ENCODE measurements around the gene MKRN2. TPM values are rescaled to one million over a fixed set of nuclear protein-coding genes. Genes with fewer than 3 reads are reported as not detected.

The MKRN2 gene
- total RNA-seq, 4 donors from 2014 or later: 14.8 to 29.9 (median 25.1) TPM

DNA sequence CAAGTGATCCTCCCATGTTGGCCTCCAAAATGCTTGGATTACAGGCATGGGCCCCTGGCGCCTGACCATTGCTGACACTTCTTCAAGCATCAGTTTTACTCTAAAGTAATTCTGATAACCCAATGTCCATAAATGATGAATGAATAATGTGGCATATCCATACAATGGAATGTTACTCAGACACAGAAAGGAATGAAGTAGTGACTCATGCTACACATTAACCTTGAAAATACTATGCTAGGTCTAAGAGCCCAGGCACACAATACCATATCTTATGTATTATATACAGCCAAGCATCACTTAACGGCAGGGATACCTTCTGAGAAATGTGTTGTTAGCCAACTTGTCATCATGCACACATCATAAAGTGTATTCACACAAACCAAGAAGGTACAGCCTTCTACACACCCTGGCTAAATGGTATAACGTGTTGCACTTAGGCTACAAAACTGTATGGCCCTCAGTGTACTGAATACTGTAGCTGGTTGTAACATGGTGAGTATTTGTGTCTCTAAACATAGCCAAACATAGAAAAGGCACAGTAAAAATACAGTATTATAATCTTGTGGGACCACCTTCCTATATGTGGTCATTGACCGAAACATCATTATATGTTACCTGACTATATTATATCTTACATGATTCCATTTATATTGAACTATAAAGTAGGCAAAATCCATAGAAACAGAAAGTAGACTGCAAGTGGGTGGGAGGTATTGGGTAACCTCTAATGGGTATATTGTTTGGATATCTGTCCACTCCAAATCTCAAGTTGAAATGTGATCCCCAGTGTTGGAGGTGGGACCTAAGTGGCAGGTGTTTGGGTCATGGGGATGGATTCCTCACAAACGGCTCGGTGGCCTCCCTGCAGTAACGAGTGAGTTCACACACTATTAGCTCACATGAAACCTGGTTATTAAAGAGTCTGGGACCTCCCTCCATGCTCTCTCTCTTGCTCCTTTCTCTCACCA, 31.4 kb downstream of the MKRN2 start:
- ATAC-seq: no peak
- Histone ChIP-seq H3K9me3 (no peaks in the 10 kb centered on the region), H3K4me3 (no peak overlapping the region), H3K36me3 (peaks cover 0 to 72% of the 10 kb centered on the region in 2 donors), H3K4me1 (peaks cover 28 to 32% of the 10 kb centered on the region in 2 donors), H3K27ac (peak overlapping the region; percentile 67 to 74 (median 68)), H3K27me3 (no peaks in the 10 kb centered on the region)
- intact Hi-C loops (cut with DNase I; ENCODE audit: low total_unique reads) (loop anchor here (10.0 kb wide), 1 partner anchor 246 kb away; no protein-coding TSS in a partner anchor), in situ Hi-C loops (cut with MboI; ENCODE audit: low sequenced_read_pairs in 4 of 4) (no loop called here)
- TF ChIP-seq, protein P1, sequence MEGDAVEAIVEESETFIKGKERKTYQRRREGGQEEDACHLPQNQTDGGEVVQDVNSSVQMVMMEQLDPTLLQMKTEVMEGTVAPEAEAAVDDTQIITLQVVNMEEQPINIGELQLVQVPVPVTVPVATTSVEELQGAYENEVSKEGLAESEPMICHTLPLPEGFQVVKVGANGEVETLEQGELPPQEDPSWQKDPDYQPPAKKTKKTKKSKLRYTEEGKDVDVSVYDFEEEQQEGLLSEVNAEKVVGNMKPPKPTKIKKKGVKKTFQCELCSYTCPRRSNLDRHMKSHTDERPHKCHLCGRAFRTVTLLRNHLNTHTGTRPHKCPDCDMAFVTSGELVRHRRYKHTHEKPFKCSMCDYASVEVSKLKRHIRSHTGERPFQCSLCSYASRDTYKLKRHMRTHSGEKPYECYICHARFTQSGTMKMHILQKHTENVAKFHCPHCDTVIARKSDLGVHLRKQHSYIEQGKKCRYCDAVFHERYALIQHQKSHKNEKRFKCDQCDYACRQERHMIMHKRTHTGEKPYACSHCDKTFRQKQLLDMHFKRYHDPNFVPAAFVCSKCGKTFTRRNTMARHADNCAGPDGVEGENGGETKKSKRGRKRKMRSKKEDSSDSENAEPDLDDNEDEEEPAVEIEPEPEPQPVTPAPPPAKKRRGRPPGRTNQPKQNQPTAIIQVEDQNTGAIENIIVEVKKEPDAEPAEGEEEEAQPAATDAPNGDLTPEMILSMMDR (IDR thresholded peaks at IDR 0.05 in 4 of 5, conservative IDR thresholded peaks at IDR 0.05 in 1 of 5): no peak
- TF ChIP-seq POLR2A (IDR thresholded peaks at IDR 0.05): no peak
- no peak for DNase-seq

DNA sequence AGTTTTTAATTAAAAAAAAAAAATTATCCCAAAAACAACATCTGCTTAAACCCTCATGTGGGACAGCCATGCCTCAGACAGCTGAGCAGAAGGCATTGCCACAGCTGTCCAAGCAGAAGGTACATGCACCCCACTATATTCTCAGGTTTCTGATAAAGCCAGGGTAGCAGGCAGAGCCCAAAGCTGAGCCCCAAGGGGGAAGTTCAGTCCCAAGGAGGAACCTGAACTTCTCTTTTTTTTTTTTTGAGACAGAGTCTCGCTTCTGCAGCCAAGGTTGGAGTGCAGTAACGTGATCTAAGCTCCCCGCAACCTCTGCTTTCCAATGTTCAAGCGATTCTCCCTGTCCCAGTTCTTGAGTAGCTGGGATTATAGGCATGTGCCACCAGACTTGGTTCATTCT, 33.2 kb downstream of the MKRN2 start:
- DNase-seq (no peak), ATAC-seq (no peak)
- intact Hi-C loops (cut with DNase I; ENCODE audit: low total_unique reads): no loop called here
- no peak for TF ChIP-seq POLR2A (IDR thresholded peaks at IDR 0.05)
- TF ChIP-seq, protein P1 (IDR thresholded peaks at IDR 0.05 in 4 of 5, conservative IDR thresholded peaks at IDR 0.05 in 1 of 5): no peak
- Histone ChIP-seq H3K27me3 (no peaks in the 10 kb centered on the region), H3K4me3 (no peak overlapping the region), H3K9me3 (no peaks in the 10 kb centered on the region), H3K27ac (peak overlapping the region in 2 of 4 donors; percentile 56 to 74), H3K36me3 (peaks cover 4 to 60% of the 10 kb centered on the region in 2 donors), H3K4me1 (peaks cover 28 to 32% of the 10 kb centered on the region in 2 donors)
- in situ Hi-C loops (cut with MboI; ENCODE audit: low sequenced_read_pairs in 4 of 4): no loop called here

- intact Hi-C loops (cut with DNase I; ENCODE audit: low total_unique reads) (no loop called here), in situ Hi-C loops (cut with MboI; ENCODE audit: low sequenced_read_pairs in 4 of 4) (no loop called here)
- TF ChIP-seq POLR2A (IDR thresholded peaks at IDR 0.05): no peak
- TF ChIP-seq, protein P1 (IDR thresholded peaks at IDR 0.05 in 4 of 5, conservative IDR thresholded peaks at IDR 0.05 in 1 of 5): no peak
- peak overlapping the region in 2 of 4 donors; percentile 16 to 58 for H3K27ac ChIP-seq
- peaks cover 4 to 61% of the 10 kb centered on the region in 2 donors for H3K36me3 ChIP-seq
- no peaks in the 10 kb centered on the region for H3K9me3 ChIP-seq
- no peaks in the 10 kb centered on the region for H3K27me3 ChIP-seq
- ATAC-seq (no peak), DNase-seq (no peak)
- H3K4me3 ChIP-seq: no peak overlapping the region
- H3K4me1 ChIP-seq: peaks cover 28% of the 10 kb centered on the region in 2 donors
Measured at GRCh38 chr3:12591456-12591855, 34.6 kb downstream of the MKRN2 start.

- TF ChIP-seq, protein P1 (IDR thresholded peaks at IDR 0.05 in 4 of 5, conservative IDR thresholded peaks at IDR 0.05 in 1 of 5): no peak
- no peak for TF ChIP-seq POLR2A (IDR thresholded peaks at IDR 0.05)
- no peaks in the 10 kb centered on the region for H3K9me3 ChIP-seq
- H3K36me3 ChIP-seq: peaks cover 4 to 68% of the 10 kb centered on the region in 2 donors
- in situ Hi-C loops (cut with MboI; ENCODE audit: low sequenced_read_pairs in 4 of 4) (no loop called here), intact Hi-C loops (cut with DNase I; ENCODE audit: low total_unique reads) (no loop called here)
- ATAC-seq (no peak), DNase-seq (no peak)
- H3K4me3 ChIP-seq: no peak overlapping the region
- H3K27ac ChIP-seq: peak overlapping the region; percentile 13 to 58 (median 20)
- peaks cover 21% of the 10 kb centered on the region in 2 donors for H3K4me1 ChIP-seq
- no peaks in the 10 kb centered on the region for H3K27me3 ChIP-seq
Measured at GRCh38 chr3:12591997-12592715, 35.3 kb downstream of the MKRN2 start.
